ENCODE data around the gene OR6S1.
"Not testable (repeated sequence)": the region's sequence is repeated elsewhere in the genome, so short reads cannot be mapped to it uniquely, and the experiment has no call there.

OR6S1 gene

GRCh38 chr14:20608383-20609110 is 32.9 kb downstream of the OR6S1 start:
- DNase-seq: no peak

DNA sequence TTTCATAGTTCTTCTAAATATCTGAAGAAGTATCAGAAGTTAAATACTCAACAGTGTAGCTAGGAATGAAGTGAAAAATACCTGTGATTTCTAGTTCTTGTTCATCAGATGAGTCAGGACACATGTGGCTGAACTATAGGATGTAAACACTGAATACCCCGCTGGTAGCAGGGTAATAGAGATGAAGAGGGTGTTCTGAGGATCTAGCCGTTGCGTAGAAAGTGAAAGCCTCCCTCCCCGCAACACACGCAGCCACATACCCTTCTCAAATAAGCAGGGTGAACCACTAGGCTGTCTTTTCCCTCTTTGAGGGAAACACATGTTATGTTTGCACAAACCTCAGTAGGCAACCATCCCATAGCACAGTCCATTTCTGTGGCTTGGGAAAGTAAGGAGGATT is 33.9 kb downstream of the OR6S1 start:
- no peak for DNase-seq

GRCh38 chr14:20606902-20607242 is 34.6 kb downstream of the OR6S1 start:
- DNase-seq: no peak

- DNase-seq: no peak
These were observed 35.1 kb downstream of the OR6S1 start for GRCh38 chr14:20606190-20606901.

DNA sequence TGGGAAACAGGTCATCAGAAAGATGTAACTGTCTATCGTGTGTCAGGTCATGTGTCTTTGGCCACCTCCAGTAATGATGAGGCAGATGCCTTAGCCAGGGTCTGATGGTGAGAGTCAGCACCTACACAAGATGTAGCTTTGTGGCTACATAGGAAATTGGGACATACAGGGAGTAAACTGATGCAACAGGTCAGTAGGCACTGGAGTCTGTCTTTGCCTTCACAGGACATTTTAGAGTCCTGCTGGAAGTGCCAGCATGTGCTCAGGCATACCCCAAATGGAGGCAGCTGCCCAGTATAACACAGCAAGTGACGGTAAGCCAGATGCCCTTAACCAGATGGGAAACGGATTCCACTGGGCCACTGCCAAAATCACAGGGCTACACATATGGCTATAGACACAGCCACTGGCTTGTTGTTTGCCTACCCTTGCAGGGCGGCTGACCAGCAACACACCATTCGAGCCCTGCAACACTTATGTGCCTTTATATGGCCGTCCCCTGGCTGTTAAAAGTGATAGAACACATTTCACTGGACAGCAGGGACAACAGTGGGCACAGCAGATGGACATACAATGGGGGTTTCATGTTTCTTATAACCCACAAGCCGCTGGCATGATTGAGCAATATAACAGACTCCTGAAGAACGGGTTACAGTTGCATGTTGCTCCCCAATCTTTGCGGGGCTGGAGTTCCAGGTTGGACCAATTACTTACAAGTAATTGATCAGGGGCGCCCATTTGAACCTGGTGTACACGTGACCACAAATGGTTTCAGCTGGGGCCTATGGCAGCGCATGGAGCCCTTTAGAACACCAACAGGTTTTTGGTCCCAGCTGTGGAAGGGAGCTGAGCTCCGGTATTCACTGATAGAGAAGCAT is 37.4 kb downstream of the OR6S1 start:
- no peak for DNase-seq

- DNase-seq: no peak
These were observed 38.9 kb downstream of the OR6S1 start for GRCh38 chr14:20602583-20602982.

GRCh38 chr14:20601522-20601921 is 40.0 kb downstream of the OR6S1 start:
- DNase-seq: no peak

DNA sequence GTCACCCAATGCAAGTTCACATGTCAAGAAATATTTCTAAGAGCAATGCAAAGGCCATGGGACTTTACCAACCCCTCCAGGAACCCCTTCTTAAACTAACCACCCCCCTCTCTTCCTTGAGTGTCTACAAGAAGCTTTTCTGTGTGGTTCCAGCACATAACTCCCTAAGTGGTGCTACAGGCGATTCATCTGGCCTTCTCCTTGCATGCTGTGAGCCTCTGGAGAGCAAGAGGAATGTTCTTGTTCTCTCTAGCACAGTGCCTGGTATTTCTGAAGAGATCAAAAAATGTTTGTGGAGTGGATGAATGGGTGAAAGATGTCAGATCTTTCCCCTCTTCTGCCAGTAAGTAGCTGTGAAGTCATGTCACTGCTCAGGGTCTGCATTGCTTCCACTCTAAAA is 44.4 kb downstream of the OR6S1 start:
- DNase-seq: no peak

- DNase-seq: not testable (repeated sequence)
These were observed 45.8 kb downstream of the OR6S1 start for GRCh38 chr14:20595726-20596125.

GRCh38 chr14:20592574-20592973 is 48.9 kb downstream of the OR6S1 start:
- DNase-seq: no peak

DNA sequence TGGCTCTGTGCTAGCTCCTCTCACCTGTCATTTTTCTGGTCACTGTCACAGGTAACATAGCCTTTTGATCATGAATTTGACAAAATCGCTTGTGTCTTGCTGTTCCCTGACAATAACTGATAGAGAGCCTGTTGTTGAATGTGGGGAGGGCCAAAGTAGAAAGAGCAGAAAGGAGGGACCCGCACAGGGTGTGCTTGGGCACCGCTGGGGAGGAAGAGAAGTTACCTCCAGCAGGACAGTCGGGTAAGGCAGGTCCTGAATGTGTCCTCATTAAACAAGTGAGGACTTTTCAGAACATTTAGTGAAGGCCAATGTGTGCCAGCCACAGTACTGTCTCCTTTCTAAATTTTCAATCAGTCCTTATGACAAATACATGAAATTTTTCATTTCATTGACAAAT is 50.3 kb downstream of the OR6S1 start, which contains the start of gene RNASE12:
Gene RNASE12, minus strand, starts transcription at position 142 of the 400 bp plus-strand sequence. CDS start 653 bp downstream, outside the sequence.
- DNase-seq: no peak

All from bone marrow (tissue), 2 donors.